NB4 (cell line): Measurements from ENCODE around the gene ZNF260.
A peak's percentile ranks its signal among the peaks of the same experiment; 100 is the strongest.

Experiments used
- DNase-seq: peaks from one replicate; pipeline ENCODE4 v3.0.0; 2010; ENCODE audit warnings: low read depth
- H3K4me3 ChIP-seq: one replicate; pipeline ENCODE4 v1.5.1; 2011; ENCODE audit warnings: mild to moderate bottlenecking, low read depth, low read length, moderate library complexity
- MYC ChIP-seq: IDR thresholded peaks from 2 replicates; pipeline ENCODE4 v1.6.1; 2011; ENCODE audit warnings: low read depth, low read length
- POLR2A ChIP-seq: IDR thresholded peaks from 2 replicates; pipeline ENCODE4 v1.6.1; 2011; ENCODE audit warnings: mild to moderate bottlenecking; ENCODE audit not compliant: insufficient read length; ENCODE audit errors: extremely low read depth
- TF ChIP-seq, protein P1 (sequence below): IDR thresholded peaks from 2 replicates; pipeline ENCODE4 v1.6.1; 2011; ENCODE audit warnings: low read depth, low read length
- TF ChIP-seq, protein P2 (sequence below): IDR thresholded peaks from one replicate; pipeline ENCODE4 v1.5.1; 2012; ENCODE audit warnings: low read depth, low read length

The ZNF260 gene

DNA sequence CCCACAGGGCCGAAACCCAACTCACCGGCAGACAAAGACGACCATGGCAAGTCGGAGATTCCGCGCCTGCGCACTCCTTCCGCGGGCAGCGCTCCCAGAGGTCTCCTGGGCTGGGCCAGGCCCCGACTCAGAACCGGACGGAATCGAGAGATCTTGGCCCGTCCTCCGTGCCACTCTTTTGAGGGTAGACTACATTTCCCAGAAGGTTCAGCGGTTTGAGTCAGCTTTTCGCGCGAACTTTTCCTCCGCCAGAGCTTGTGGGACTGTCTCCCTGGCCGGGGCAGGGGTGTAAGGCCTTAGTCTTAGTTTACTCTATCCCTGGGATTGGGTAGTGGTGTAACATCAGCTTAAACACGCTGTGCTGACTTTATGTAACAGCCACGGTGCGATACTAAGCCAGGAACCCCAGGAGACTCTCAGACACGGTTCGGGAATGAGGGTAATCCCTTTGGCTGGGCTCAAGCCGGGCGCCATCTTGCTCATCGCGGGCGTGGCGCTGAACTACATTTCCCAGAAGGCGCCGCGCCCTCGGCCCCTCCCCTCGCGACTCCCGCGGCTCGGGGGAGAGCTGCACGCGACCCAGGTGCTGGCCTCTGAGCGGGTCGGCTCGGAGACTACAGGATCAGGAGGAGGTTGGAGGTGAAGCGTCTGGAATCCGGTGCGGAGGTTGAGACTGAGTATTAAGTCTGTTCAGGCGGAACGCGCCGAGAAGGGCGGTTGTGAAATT is at the start of gene ZNF260:
Gene ZNF260 (minus strand): TSS at position 78 of the 727 bp plus-strand sequence. CDS start 13,033 bp downstream, outside the sequence.
- peak within 1 kb of the TSS; percentile 90 for H3K4me3 ChIP-seq
- no peak for TF ChIP-seq MYC
- TF ChIP-seq, protein P1, sequence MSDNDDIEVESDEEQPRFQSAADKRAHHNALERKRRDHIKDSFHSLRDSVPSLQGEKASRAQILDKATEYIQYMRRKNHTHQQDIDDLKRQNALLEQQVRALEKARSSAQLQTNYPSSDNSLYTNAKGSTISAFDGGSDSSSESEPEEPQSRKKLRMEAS = peak; percentile 55
- TF ChIP-seq POLR2A = peak; percentile 29
- TF ChIP-seq, protein P2, sequence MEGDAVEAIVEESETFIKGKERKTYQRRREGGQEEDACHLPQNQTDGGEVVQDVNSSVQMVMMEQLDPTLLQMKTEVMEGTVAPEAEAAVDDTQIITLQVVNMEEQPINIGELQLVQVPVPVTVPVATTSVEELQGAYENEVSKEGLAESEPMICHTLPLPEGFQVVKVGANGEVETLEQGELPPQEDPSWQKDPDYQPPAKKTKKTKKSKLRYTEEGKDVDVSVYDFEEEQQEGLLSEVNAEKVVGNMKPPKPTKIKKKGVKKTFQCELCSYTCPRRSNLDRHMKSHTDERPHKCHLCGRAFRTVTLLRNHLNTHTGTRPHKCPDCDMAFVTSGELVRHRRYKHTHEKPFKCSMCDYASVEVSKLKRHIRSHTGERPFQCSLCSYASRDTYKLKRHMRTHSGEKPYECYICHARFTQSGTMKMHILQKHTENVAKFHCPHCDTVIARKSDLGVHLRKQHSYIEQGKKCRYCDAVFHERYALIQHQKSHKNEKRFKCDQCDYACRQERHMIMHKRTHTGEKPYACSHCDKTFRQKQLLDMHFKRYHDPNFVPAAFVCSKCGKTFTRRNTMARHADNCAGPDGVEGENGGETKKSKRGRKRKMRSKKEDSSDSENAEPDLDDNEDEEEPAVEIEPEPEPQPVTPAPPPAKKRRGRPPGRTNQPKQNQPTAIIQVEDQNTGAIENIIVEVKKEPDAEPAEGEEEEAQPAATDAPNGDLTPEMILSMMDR = no peak
- peak; percentile 87 for DNase-seq

DNA sequence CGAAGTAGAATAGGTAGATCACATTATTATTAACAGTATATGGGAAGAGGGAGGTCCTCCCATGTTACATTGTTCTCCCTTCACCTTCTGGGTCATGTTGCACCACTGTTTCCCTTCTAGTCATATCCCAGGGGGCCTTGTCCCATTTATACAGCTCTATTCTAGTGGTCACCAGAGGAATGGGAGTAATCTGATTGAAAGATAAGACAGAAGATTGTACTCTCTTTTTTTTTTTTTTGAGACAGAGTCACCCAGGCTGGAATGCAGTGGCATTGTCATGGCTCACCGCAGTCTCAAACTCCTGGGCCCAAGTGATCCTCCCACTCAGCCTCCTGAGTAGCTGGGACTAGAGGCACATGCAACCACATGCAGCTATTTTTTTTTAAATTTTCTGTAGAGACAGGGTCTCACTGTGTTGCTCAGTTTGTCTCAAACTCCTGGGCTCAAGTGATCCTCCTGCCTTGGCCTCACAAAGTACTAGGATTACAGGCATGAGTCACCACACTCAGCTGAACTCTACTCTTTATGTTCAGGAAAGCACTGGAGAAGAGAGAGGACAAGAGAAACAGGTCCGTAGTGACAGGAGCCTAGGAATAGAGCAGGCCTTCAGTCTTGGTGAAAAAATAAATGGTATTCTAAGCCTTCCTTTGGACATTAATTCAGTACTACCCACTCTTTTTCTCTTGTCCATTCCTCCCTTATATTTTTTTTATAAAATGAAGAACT is 49.4 kb upstream of the ZNF260 start:
- peak; percentile 4 for DNase-seq
- H3K4me3 ChIP-seq = no peak overlapping the region

DNA sequence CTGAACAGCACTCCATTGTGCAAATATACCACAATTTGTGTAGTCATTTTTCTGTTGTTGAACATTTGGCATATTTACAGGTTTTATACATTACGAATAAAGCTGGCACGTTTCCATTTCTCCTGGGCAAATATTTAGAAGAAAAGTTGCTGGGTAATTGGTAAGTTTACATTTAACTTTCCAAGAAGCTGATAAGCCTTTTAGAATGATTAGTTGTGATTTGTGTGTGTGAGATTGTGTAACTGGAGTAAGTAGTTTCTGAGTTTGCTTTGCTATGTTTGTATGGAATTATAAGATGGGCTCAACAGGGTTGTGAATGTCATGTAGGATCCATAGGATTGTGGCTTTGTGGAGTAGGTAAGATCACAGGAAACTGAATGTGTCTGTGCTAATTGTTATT is 46.7 kb upstream of the ZNF260 start:
- DNase-seq = no peak
- H3K4me3 ChIP-seq = peak overlapping the region; percentile 73
- TF ChIP-seq MYC = no peak
- TF ChIP-seq, protein P1 = no peak
- TF ChIP-seq, protein P2 = no peak

More for the DNA sequence above, 49.4 kb upstream of the ZNF260 start:
- TF ChIP-seq, protein P2 = no peak
- TF ChIP-seq, protein P1 = no peak
- TF ChIP-seq POLR2A = no peak
- no peak for TF ChIP-seq MYC

DNA sequence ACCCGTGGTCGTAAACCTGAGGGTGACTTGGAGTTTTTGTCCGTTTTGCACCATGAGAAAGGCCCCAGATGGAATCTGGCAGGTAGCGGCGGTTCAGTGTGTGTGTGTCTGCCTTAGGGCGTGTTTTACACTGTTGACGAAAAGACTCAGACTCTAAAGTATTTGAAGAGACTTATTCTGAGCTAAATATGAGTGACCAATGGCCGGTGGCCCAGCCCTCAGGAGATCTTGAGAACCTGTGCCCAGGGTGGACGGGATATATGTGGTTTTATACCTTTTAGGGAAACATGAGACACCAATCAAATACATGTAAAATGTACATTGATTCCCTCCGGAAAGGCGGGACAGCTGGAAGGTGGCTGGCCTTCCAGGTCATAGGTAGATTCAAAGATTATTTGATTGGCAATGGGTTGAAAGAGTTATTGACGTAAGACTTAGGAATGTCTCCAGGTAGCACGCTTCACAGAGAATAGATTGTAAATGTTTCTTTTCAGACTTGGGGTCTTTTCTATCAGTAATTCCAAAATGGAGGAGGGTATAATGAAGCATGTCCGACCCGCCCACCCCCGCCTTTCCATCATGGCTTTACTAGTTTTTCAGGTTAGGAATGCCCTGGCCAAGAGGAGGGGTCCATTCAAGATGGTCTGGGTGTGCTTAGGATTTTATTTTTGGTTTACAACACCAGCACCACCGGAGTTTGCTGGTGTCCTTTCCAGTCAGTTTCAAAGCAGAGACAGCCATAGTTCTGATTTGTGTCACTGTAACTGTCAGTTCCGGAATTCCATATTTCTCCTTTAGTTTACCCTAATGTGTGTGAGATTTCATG is 46.0 kb upstream of the ZNF260 start:
- H3K4me3 ChIP-seq = peak overlapping the region; percentile 73
- no peak for TF ChIP-seq POLR2A
- no peak for TF ChIP-seq MYC
- TF ChIP-seq, protein P2 = no peak
- TF ChIP-seq, protein P1 = no peak
- no peak for DNase-seq

DNA sequence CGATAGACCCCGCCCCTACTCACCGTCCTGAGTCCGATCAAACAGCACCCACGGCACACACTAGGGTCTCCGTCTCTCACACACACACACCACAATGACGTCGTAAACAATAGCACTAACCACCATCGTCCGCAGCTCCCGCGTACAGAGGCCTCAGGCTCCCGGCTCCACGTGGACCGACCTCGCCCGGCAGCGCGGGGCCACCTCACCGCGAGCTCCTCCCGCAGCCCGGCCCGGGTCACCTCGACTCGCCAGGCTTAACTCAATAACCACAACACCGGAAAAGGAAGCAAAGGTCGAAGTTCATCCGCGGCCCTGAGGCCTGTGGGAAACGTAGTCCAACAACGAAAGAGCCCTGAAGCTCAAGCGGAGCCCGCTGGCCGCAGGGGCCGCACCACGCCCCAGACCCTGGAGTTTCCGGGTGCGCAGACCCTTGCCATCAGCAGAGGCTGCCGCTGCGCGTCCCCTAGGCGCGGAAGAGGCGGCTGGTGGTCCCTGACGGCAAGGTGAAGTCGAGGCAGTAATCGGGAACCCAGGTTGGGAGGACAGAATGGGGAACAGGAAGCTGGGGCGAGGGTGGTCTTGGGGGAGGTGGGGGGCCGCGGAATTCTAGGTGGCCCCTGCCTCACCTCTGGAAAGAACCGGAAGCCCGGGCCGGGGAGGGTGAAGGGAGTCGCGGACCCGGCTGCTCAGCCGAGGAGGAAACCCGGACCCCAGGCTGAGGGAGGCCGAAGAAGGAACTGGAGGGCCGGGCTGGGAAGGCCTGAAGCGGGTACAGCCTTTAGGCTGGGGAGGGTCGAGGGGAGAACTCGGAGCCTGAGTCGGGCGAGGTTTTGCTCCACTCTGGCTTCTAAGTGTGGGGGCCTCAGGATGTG is 45.2 kb upstream of the ZNF260 start, which contains the start of gene ZNF529:
Gene ZNF529 (minus strand): TSS at position 273 of the 875 bp plus-strand sequence. CDS start 946 bp downstream, outside the sequence.
- peak within 1 kb of the TSS; percentile 73 for H3K4me3 ChIP-seq
- TF ChIP-seq, protein P1 = peak; percentile 80
- TF ChIP-seq, protein P2 = no peak
- TF ChIP-seq POLR2A = peak; percentile 68
- TF ChIP-seq MYC = peak; percentile 76; the same call in 1 of the 2 replicates
- peak; percentile 91 for DNase-seq
